C4-2B (cell line): ENCODE measurements around the gene MAMDC2.
A peak's percentile ranks its signal among the peaks of the same experiment; 100 is the strongest.

Experiments used
- H3K27ac ChIP-seq: fragments of 450-650 bp; 2 replicates; pipeline ENCODE4 v1.5.1; 2017
- CTCF ChIP-seq: fragments of 450-650 bp; conservative IDR thresholded peaks from 2 replicates; pipeline ENCODE4 v1.5.1; 2017; ENCODE audit warnings: mild to moderate bottlenecking
- ZFX ChIP-seq: fragments of 450-650 bp; IDR thresholded peaks from 2 replicates; pipeline ENCODE4 v1.6.1; 2017

Gene MAMDC2

GRCh38 chr9:70107558-70107957 lies 63.9 kb downstream of the MAMDC2 start:
- TF ChIP-seq ZFX = no peak
- no peak for TF ChIP-seq CTCF
- H3K27ac ChIP-seq = no peak overlapping the region

GRCh38 chr9:70108181-70108580 lies 64.5 kb downstream of the MAMDC2 start:
- TF ChIP-seq ZFX (no peak), CTCF (no peak)
- no peak overlapping the region for H3K27ac ChIP-seq

- TF ChIP-seq ZFX (no peak), CTCF (no peak)
- H3K27ac ChIP-seq = no peak overlapping the region
Measured at GRCh38 chr9:70110194-70111041, 66.8 kb downstream of the MAMDC2 start.

DNA sequence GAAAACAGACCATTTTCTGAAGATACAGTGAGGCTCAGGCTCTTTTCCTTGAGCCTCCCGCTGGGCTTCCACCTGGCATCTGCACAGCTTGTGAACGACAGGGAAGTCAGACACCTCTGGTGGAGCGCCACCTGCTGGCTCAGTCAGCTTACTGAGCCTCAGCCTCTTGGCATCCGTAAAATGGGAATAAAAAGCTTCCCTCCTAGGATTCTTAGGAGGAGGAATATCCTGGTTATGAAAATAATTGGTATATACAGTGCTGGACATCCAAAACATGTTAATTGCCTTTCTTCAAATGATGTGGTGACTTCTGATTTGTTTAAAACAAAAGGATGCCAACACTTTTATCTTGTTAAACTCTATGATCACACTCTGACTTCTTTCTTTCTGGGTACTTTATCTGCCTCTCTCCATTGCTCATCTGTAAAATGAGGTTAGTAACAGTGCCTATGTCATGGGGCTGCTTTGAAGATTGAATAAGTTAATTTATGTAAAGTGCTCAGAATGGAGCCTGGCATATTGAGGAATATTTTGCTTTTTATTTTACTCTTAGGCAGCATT lies 67.5 kb downstream of the MAMDC2 start:
- TF ChIP-seq CTCF = peak; percentile 96
- no peak for TF ChIP-seq ZFX
- no peak overlapping the region for H3K27ac ChIP-seq

DNA sequence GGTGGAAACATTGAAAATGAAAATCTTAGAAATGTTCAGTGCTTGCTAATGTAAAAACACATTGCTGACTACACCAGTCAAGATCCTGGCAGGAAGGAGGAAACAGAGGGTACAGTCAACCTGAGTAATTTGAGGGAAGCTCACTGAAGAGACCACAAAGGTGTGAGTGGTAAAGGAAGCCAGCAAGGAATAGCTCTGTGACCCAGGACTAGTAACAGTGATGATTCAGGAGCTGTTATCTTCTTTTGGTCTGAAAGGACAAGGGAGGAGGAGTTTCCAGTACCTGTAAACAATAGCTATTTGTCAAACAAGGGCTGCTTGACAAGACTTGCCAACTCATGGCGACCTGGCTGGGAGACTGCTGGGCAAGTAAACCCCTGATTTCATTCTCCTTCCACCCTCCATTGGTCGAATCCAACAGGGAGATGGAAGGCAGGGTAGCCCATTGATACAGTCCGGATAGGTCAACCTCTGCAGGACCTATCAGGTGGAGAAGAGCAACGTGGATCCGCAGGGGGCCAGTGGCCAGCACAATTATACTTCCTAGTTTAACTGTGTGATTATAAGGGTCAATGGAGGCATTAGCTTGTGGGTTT lies 68.1 kb downstream of the MAMDC2 start:
- no peak overlapping the region; the same call in 1 of the 2 replicates for H3K27ac ChIP-seq
- no peak for TF ChIP-seq ZFX
- TF ChIP-seq CTCF = no peak

DNA sequence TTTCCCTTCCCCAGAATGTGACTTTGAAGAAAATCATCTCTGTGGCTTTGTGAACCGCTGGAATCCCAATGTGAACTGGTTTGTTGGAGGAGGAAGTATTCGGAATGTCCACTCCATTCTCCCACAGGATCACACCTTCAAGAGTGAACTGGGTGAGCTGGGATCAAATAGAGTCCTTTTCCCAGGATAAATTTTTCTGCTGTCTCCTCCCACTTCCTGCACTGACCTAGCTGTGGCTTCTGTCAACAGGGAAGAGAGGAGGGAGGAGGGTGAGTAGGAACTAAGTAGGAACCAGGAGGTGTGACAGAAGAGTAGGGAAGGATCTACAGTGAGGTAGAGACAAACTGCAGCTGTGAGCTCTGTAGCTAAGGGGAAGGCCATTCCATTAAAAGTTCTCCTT lies 69.3 kb downstream of the MAMDC2 start:
- H3K27ac ChIP-seq = peak overlapping the region; percentile 6; the same call in 1 of the 2 replicates
- TF ChIP-seq ZFX (no peak), CTCF (no peak)
